ENCODE data around the gene MINDY4.

The MINDY4 gene

DNA sequence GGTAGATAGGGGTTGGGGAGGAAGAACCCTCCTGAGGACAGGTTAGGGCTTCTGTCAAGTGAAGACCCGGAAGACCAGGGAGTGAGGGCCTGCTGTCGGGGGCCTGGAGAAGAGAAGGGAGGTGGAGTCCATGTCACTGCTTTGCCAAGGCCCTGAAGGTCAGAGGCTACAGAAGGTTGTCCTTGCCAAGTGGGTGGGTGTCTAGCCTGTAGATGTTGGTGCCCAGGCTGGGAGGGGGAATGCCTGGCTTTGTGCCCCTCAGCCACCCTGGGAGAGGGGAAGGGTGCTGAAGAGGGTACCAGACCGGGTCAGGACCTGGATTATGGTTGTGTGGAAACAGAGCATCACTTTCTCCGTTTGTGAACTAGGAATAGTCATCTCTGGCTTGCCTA, 73.3 kb downstream of the MINDY4 start:
- H3K79me2 ChIP-seq (ENCODE audit: control insufficient read depth, insufficient read depth, low read length, poor library complexity): no peaks in the 10 kb centered on the region
- no peak overlapping the region for H4K8ac ChIP-seq (ENCODE audit: low read depth, low read length)
- no peak overlapping the region for H3K23ac ChIP-seq (ENCODE audit: low read length)
- no peak overlapping the region for H3K4ac ChIP-seq (ENCODE audit: low read depth, low read length)
- H3K27ac ChIP-seq (ENCODE audit: low read depth, low read length): no peak overlapping the region
- no peak overlapping the region for H4K91ac ChIP-seq (ENCODE audit: low read depth, low read length)
- no peak overlapping the region for H3K9ac ChIP-seq (ENCODE audit: low read length)
- no peak overlapping the region for H3K18ac ChIP-seq (ENCODE audit: low read length)
- no peaks in the 10 kb centered on the region for H3K27me3 ChIP-seq (ENCODE audit: insufficient read depth, low read length)
- no peak overlapping the region for H3K4me3 ChIP-seq (ENCODE audit: low read depth, low read length)
- peaks cover 12 to 24% of the 10 kb centered on the region in 2 experiments for H3K4me1 ChIP-seq (ENCODE audit: control insufficient read depth in 1 of 2, insufficient read depth in 2 of 2, low read length in 2 of 2)
- H4K12ac ChIP-seq (ENCODE audit: low read depth, low read length): no peak overlapping the region
- no CpG with 5 or more reads among the region's 4 CpGs for WGBS (ENCODE audit: extremely low coverage, insufficient coverage, insufficient read length)
- no peak overlapping the region for H2BK120ac ChIP-seq (ENCODE audit: insufficient read depth, low read length, poor library complexity)
- no peak overlapping the region for H2BK5ac ChIP-seq (ENCODE audit: low read depth, low read length, poor library complexity)
- peaks cover 6% of the 10 kb centered on the region for H3K9me3 ChIP-seq (ENCODE audit: insufficient read depth, low read depth, low read length)
- H3K36me3 ChIP-seq (ENCODE audit: control insufficient read depth in 1 of 2, insufficient read depth in 2 of 2, low read length in 2 of 2): peaks cover 0 to 2% of the 10 kb centered on the region in 2 experiments
- H3K4me2 ChIP-seq (ENCODE audit: low read length): no peak overlapping the region
- H2AFZ ChIP-seq (ENCODE audit: insufficient read depth, low read length, poor library complexity): no peak overlapping the region
- H2BK12ac ChIP-seq (ENCODE audit: low read length): no peak overlapping the region
- H3K79me1 ChIP-seq (ENCODE audit: low read length): no peaks in the 10 kb centered on the region
- DNase-seq: no peak
- H3K14ac ChIP-seq (ENCODE audit: low read length): no peak overlapping the region
- no peak overlapping the region for H2AK5ac ChIP-seq (ENCODE audit: low read length)

GRCh38 chr7:30844916-30845315, 73.7 kb downstream of the MINDY4 start:
- Histone ChIP-seq H3K14ac (ENCODE audit: low read length) (no peak overlapping the region), H3K9me3 (ENCODE audit: insufficient read depth, low read depth, low read length) (peaks cover 8% of the 10 kb centered on the region), H3K79me2 (ENCODE audit: control insufficient read depth, insufficient read depth, low read length, poor library complexity) (no peaks in the 10 kb centered on the region), H3K27me3 (ENCODE audit: insufficient read depth, low read length) (no peaks in the 10 kb centered on the region), H3K9ac (ENCODE audit: low read length) (no peak overlapping the region), H4K12ac (ENCODE audit: low read depth, low read length) (no peak overlapping the region), H2BK12ac (ENCODE audit: low read length) (no peak overlapping the region), H4K8ac (ENCODE audit: low read depth, low read length) (no peak overlapping the region), H3K4ac (ENCODE audit: low read depth, low read length) (no peak overlapping the region), H4K91ac (ENCODE audit: low read depth, low read length) (peak overlapping the region; percentile 11), H3K23ac (ENCODE audit: low read length) (no peak overlapping the region), H3K18ac (ENCODE audit: low read length) (no peak overlapping the region), H3K36me3 (ENCODE audit: control insufficient read depth in 1 of 2, insufficient read depth in 2 of 2, low read length in 2 of 2) (peaks cover 0 to 2% of the 10 kb centered on the region in 2 experiments), H3K4me3 (ENCODE audit: low read depth, low read length) (no peak overlapping the region), H3K4me1 (ENCODE audit: control insufficient read depth in 1 of 2, insufficient read depth in 2 of 2, low read length in 2 of 2) (peaks cover 15 to 27% of the 10 kb centered on the region in 2 experiments), H3K27ac (ENCODE audit: low read depth, low read length) (no peak overlapping the region), H2AFZ (ENCODE audit: insufficient read depth, low read length, poor library complexity) (no peak overlapping the region), H2BK5ac (ENCODE audit: low read depth, low read length, poor library complexity) (no peak overlapping the region), H2AK5ac (ENCODE audit: low read length) (no peak overlapping the region), H3K4me2 (ENCODE audit: low read length) (no peak overlapping the region), H2BK120ac (ENCODE audit: insufficient read depth, low read length, poor library complexity) (no peak overlapping the region), H3K79me1 (ENCODE audit: low read length) (no peaks in the 10 kb centered on the region)
- DNase-seq: no peak
- no CpG with 5 or more reads among the region's 3 CpGs for WGBS (ENCODE audit: extremely low coverage, insufficient coverage, insufficient read length)

- Histone ChIP-seq H2AFZ (ENCODE audit: insufficient read depth, low read length, poor library complexity) (no peak overlapping the region), H3K18ac (ENCODE audit: low read length) (no peak overlapping the region), H2BK12ac (ENCODE audit: low read length) (no peak overlapping the region), H3K79me2 (ENCODE audit: control insufficient read depth, insufficient read depth, low read length, poor library complexity) (no peaks in the 10 kb centered on the region), H3K79me1 (ENCODE audit: low read length) (no peaks in the 10 kb centered on the region), H2BK120ac (ENCODE audit: insufficient read depth, low read length, poor library complexity) (no peak overlapping the region), H3K14ac (ENCODE audit: low read length) (no peak overlapping the region), H4K8ac (ENCODE audit: low read depth, low read length) (no peak overlapping the region), H3K9ac (ENCODE audit: low read length) (no peak overlapping the region), H4K12ac (ENCODE audit: low read depth, low read length) (no peak overlapping the region), H3K9me3 (ENCODE audit: insufficient read depth, low read depth, low read length) (peaks cover 8% of the 10 kb centered on the region), H3K23ac (ENCODE audit: low read length) (no peak overlapping the region), H3K4ac (ENCODE audit: low read depth, low read length) (no peak overlapping the region), H3K27me3 (ENCODE audit: insufficient read depth, low read length) (no peaks in the 10 kb centered on the region), H3K4me3 (ENCODE audit: low read depth, low read length) (no peak overlapping the region), H3K4me1 (ENCODE audit: control insufficient read depth in 1 of 2, insufficient read depth in 2 of 2, low read length in 2 of 2) (peaks cover 18 to 29% of the 10 kb centered on the region in 2 experiments), H4K91ac (ENCODE audit: low read depth, low read length) (no peak overlapping the region), H3K4me2 (ENCODE audit: low read length) (no peak overlapping the region), H3K27ac (ENCODE audit: low read depth, low read length) (no peak overlapping the region), H2AK5ac (ENCODE audit: low read length) (no peak overlapping the region), H2BK5ac (ENCODE audit: low read depth, low read length, poor library complexity) (no peak overlapping the region), H3K36me3 (ENCODE audit: control insufficient read depth in 1 of 2, insufficient read depth in 2 of 2, low read length in 2 of 2) (no peaks in the 10 kb centered on the region)
- no peak for DNase-seq
- WGBS (ENCODE audit: extremely low coverage, insufficient coverage, insufficient read length): no CpG with 5 or more reads among the region's 15 CpGs
Observed at GRCh38 chr7:30845426-30846135, 74.4 kb downstream of the MINDY4 start.

DNA sequence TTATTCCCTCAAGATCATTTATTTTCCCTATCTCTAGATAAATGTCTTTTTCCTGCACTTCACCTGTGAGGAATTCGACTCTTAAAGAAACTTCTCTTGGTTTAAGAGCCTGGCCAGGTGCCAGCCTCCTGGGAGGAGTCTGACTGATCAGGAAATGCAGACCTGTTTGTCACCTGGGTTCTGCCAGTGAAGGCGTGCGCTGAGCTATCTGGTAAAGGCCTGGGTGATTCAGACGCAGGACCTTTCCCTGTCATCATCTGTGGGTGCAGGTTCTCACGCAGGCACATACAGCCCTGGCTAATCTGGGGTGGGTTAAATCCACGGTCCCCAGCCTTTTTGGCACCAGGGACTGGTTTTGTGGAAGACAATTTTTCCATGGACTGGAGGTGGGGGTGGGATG, 75.2 kb downstream of the MINDY4 start:
- Histone ChIP-seq H2BK12ac (ENCODE audit: low read length) (no peak overlapping the region), H3K9ac (ENCODE audit: low read length) (no peak overlapping the region), H3K27me3 (ENCODE audit: insufficient read depth, low read length) (no peaks in the 10 kb centered on the region), H3K4ac (ENCODE audit: low read depth, low read length) (no peak overlapping the region), H4K91ac (ENCODE audit: low read depth, low read length) (no peak overlapping the region), H2BK5ac (ENCODE audit: low read depth, low read length, poor library complexity) (no peak overlapping the region), H3K18ac (ENCODE audit: low read length) (no peak overlapping the region), H3K27ac (ENCODE audit: low read depth, low read length) (no peak overlapping the region), H2AK5ac (ENCODE audit: low read length) (no peak overlapping the region), H3K36me3 (ENCODE audit: control insufficient read depth in 1 of 2, insufficient read depth in 2 of 2, low read length in 2 of 2) (no peaks in the 10 kb centered on the region), H4K8ac (ENCODE audit: low read depth, low read length) (no peak overlapping the region), H3K4me1 (ENCODE audit: control insufficient read depth in 1 of 2, insufficient read depth in 2 of 2, low read length in 2 of 2) (peaks cover 18 to 26% of the 10 kb centered on the region in 2 experiments), H4K12ac (ENCODE audit: low read depth, low read length) (no peak overlapping the region), H3K79me1 (ENCODE audit: low read length) (no peaks in the 10 kb centered on the region), H3K4me3 (ENCODE audit: low read depth, low read length) (no peak overlapping the region), H2AFZ (ENCODE audit: insufficient read depth, low read length, poor library complexity) (no peak overlapping the region), H3K4me2 (ENCODE audit: low read length) (no peak overlapping the region), H2BK120ac (ENCODE audit: insufficient read depth, low read length, poor library complexity) (no peak overlapping the region), H3K79me2 (ENCODE audit: control insufficient read depth, insufficient read depth, low read length, poor library complexity) (no peaks in the 10 kb centered on the region), H3K9me3 (ENCODE audit: insufficient read depth, low read depth, low read length) (peaks cover 8% of the 10 kb centered on the region), H3K23ac (ENCODE audit: low read length) (no peak overlapping the region), H3K14ac (ENCODE audit: low read length) (no peak overlapping the region)
- no peak for DNase-seq
- no CpG with 5 or more reads among the region's 6 CpGs for WGBS (ENCODE audit: extremely low coverage, insufficient coverage, insufficient read length)
